ENCODE results near the gene GPR161. TPM values are rescaled to one million over a fixed set of nuclear protein-coding genes. Genes with fewer than 3 reads are reported as not detected.
A peak's percentile ranks its signal among the peaks of the same experiment; 100 is the strongest.

GPR161 gene
- total and polyA plus RNA-seq, 2 experiments from 2014 or later: 7.9 to 11.6 TPM

GRCh38 chr1:168087696-168088095 lies 49.0 kb downstream of the GPR161 start:
- Mint-ChIP-seq H3K4me1 (peaks cover 12% of the 10 kb centered on the region), H3K27me3 (ENCODE audit: insufficient read depth, low read depth, poor library complexity) (peaks cover 10% of the 10 kb centered on the region), H3K36me3 (ENCODE audit: low read depth) (no peaks in the 10 kb centered on the region; the same call in 1 of the 3 replicates), H3K9me3 (no peaks in the 10 kb centered on the region), H3K4me3 (no peak overlapping the region), H3K27ac (no peak overlapping the region)
- TF ChIP-seq EZH2 (IDR thresholded peaks at IDR 0.05; ENCODE audit: low read depth, unreplicated experiment) (no peak), STAT1 (IDR thresholded peaks at IDR 0.05; ENCODE audit: unreplicated experiment) (no peak), EZH2phosphoT487 (IDR thresholded peaks at IDR 0.05; ENCODE audit: unreplicated experiment) (no peak), POLR2AphosphoS5 (IDR thresholded peaks at IDR 0.05; ENCODE audit: low read depth) (no peak)
- Histone ChIP-seq H3K9me2 (ENCODE audit: insufficient read depth) (no peaks in the 10 kb centered on the region), H3K27ac (ENCODE audit: low read depth) (no peak overlapping the region), H3K36me3 (ENCODE audit: insufficient read depth) (no peaks in the 10 kb centered on the region), H3K79me2 (replicated peaks; ENCODE audit: insufficient read depth) (no peaks in the 10 kb centered on the region), H2AFZ (no peak overlapping the region), H3K4me3 (no peak overlapping the region), H3F3A (replicated peaks; ENCODE audit: low read depth) (no peaks in the 10 kb centered on the region), H3K27me3 (ENCODE audit: insufficient read depth) (no peaks in the 10 kb centered on the region), H3K4me2 (no peak overlapping the region), H4K20me1 (replicated peaks; ENCODE audit: insufficient read depth) (no peaks in the 10 kb centered on the region), H3K4me1 (ENCODE audit: insufficient read depth) (no peaks in the 10 kb centered on the region)
- ATAC-seq: no peak
- DNase-seq (ENCODE audit: low spot score): no peak

- Mint-ChIP-seq H3K4me3 (no peak overlapping the region), H3K9me3 (no peaks in the 10 kb centered on the region), H3K27ac (no peak overlapping the region), H3K27me3 (ENCODE audit: insufficient read depth, low read depth, poor library complexity) (peaks cover 8% of the 10 kb centered on the region), H3K36me3 (ENCODE audit: low read depth) (no peaks in the 10 kb centered on the region; the same call in 1 of the 3 replicates), H3K4me1 (peaks cover 9% of the 10 kb centered on the region)
- H3K4me3 ChIP-seq: no peak overlapping the region
- no peak overlapping the region for H3K27ac ChIP-seq (ENCODE audit: low read depth)
- H4K20me1 ChIP-seq (replicated peaks; ENCODE audit: insufficient read depth): no peaks in the 10 kb centered on the region
- H3K4me1 ChIP-seq (ENCODE audit: insufficient read depth): no peaks in the 10 kb centered on the region
- H3K79me2 ChIP-seq (replicated peaks; ENCODE audit: insufficient read depth): no peaks in the 10 kb centered on the region
- DNase-seq (ENCODE audit: low spot score): no peak
- no peak overlapping the region for H2AFZ ChIP-seq
- no peaks in the 10 kb centered on the region for H3F3A ChIP-seq (replicated peaks; ENCODE audit: low read depth)
- no peak overlapping the region for H3K4me2 ChIP-seq
- no peaks in the 10 kb centered on the region for H3K9me2 ChIP-seq (ENCODE audit: insufficient read depth)
- no peaks in the 10 kb centered on the region for H3K27me3 ChIP-seq (ENCODE audit: insufficient read depth)
- no peaks in the 10 kb centered on the region for H3K36me3 ChIP-seq (ENCODE audit: insufficient read depth)
- TF ChIP-seq CTCF (conservative IDR thresholded peaks at IDR 0.05; ENCODE audit: low read depth in 2 of 2): peak; percentile 10 to 19; a peak in 1 of 4 replicates
- no peak for TF ChIP-seq ETS1 (IDR thresholded peaks at IDR 0.05)
- ATAC-seq: no peak
These were observed 50.3 kb downstream of the GPR161 start for GRCh38 chr1:168086438-168086837.

GRCh38 chr1:168085401-168085872 lies 51.3 kb downstream of the GPR161 start:
- H3K36me3 ChIP-seq (ENCODE audit: insufficient read depth): no peaks in the 10 kb centered on the region
- H3K4me1 Mint-ChIP-seq: peaks cover 3% of the 10 kb centered on the region
- H3K36me3 Mint-ChIP-seq (ENCODE audit: low read depth): no peaks in the 10 kb centered on the region; the same call in 1 of the 3 replicates
- H3K27me3 ChIP-seq (ENCODE audit: insufficient read depth): no peaks in the 10 kb centered on the region
- H3K27me3 Mint-ChIP-seq (ENCODE audit: insufficient read depth, low read depth, poor library complexity): peaks cover 6% of the 10 kb centered on the region
- H3K9me2 ChIP-seq (ENCODE audit: insufficient read depth): no peaks in the 10 kb centered on the region
- no peak overlapping the region for H2AFZ ChIP-seq
- no peak overlapping the region for H3K4me2 ChIP-seq
- no peak overlapping the region for H3K27ac ChIP-seq (ENCODE audit: low read depth)
- no peak for TF ChIP-seq CREB1 (CRISPR knock-in tag; IDR thresholded peaks at IDR 0.05; ENCODE audit: low read depth)
- H3K4me3 ChIP-seq: no peak overlapping the region
- no peaks in the 10 kb centered on the region for H3K79me2 ChIP-seq (replicated peaks; ENCODE audit: insufficient read depth)
- no peaks in the 10 kb centered on the region for H3K4me1 ChIP-seq (ENCODE audit: insufficient read depth)
- H4K20me1 ChIP-seq (replicated peaks; ENCODE audit: insufficient read depth): no peaks in the 10 kb centered on the region
- H3F3A ChIP-seq (replicated peaks; ENCODE audit: low read depth): no peaks in the 10 kb centered on the region
- H3K27ac Mint-ChIP-seq: no peak overlapping the region
- no peaks in the 10 kb centered on the region for H3K9me3 Mint-ChIP-seq
- H3K4me3 Mint-ChIP-seq: no peak overlapping the region
- ATAC-seq (no peak), DNase-seq (ENCODE audit: low spot score) (no peak)
